SK-N-SH treated with all-trans-retinoic acid at 6 μM for 48 hours (cell line): ENCODE measurements around the gene CYP11A1.

Experiments used
- ATAC-seq: fragments of 200-7000 bp; cut with Tn5 transposase; 3 replicates; pipeline ENCODE4 v1.9.1; 2020; ENCODE audit warnings: mild to moderate bottlenecking, moderate library complexity
- ARNTL ChIP-seq: fragments of 450-650 bp; formaldehyde crosslinking; IDR thresholded peaks from 2 replicates; pipeline ENCODE4 v1.5.0; 2020; ENCODE audit warnings: low read depth, mild to moderate bottlenecking, moderate library complexity, borderline replicate concordance
- BACH2 ChIP-seq: fragments of 250-450 bp; sonication (Bioruptor Pico); IDR thresholded peaks from 2 replicates; pipeline ENCODE4 v1.9.0; 2021; ENCODE audit warnings: mild to moderate bottlenecking, borderline replicate concordance
- CREB5 ChIP-seq: fragments of 250-450 bp; sonication (Bioruptor Pico); IDR thresholded peaks from 2 replicates; pipeline ENCODE4 v1.5.1; 2020; ENCODE audit warnings: low read depth, mild to moderate bottlenecking, moderate library complexity
- CSDC2 ChIP-seq: fragments of 250-450 bp; sonication (Bioruptor Pico); IDR thresholded peaks from 2 replicates; pipeline ENCODE4 v1.5.0; 2020; ENCODE audit warnings: mild to moderate bottlenecking, moderate library complexity
- ESRRG ChIP-seq: fragments of 250-450 bp; sonication (Bioruptor Pico); IDR thresholded peaks from 2 replicates; pipeline ENCODE4 v1.6.1; 2021; ENCODE audit warnings: mild to moderate bottlenecking
- GLIS3 ChIP-seq: fragments of 250-450 bp; sonication (Bioruptor Pico); IDR thresholded peaks from 2 replicates; pipeline ENCODE4 v1.5.0; 2020; ENCODE audit warnings: mild to moderate bottlenecking, moderate library complexity
- ISL1 ChIP-seq: fragments of 250-450 bp; sonication (Bioruptor Pico); IDR thresholded peaks from 2 replicates; pipeline ENCODE4 v2.1.2; 2022; ENCODE audit warnings: mild to moderate bottlenecking, moderate library complexity
- OSR1 ChIP-seq: fragments of 250-450 bp; sonication (Bioruptor Pico); IDR thresholded peaks from 2 replicates; pipeline ENCODE4 v1.8.0; 2022; ENCODE audit warnings: moderate library complexity, mild to moderate bottlenecking, inconsistent platforms
- PATZ1 ChIP-seq: fragments of 250-450 bp; sonication (Bioruptor Pico); IDR thresholded peaks from 2 replicates; pipeline ENCODE4 v1.8.0; 2020; ENCODE audit warnings: mild to moderate bottlenecking, moderate library complexity, borderline replicate concordance
- POU6F1 ChIP-seq: fragments of 250-450 bp; sonication (Bioruptor Pico); IDR thresholded peaks from 2 replicates; pipeline ENCODE4 v1.8.0; 2021; ENCODE audit warnings: low read depth, mild to moderate bottlenecking, moderate library complexity, borderline replicate concordance
- PPARA ChIP-seq: fragments of 250-450 bp; sonication (Bioruptor Pico); IDR thresholded peaks from 2 replicates; pipeline ENCODE4 v1.5.0; 2020; ENCODE audit warnings: mild to moderate bottlenecking, borderline replicate concordance
- RARB ChIP-seq: fragments of 250-450 bp; sonication (Bioruptor Pico); IDR thresholded peaks from 2 replicates; pipeline ENCODE4 v1.8.0; 2021; ENCODE audit warnings: mild to moderate bottlenecking, moderate library complexity
- SNAI2 ChIP-seq: fragments of 250-450 bp; sonication (Bioruptor Pico); IDR thresholded peaks from 2 replicates; pipeline ENCODE4 v1.5.0; 2020; ENCODE audit warnings: mild to moderate bottlenecking, moderate library complexity
- TCF4 ChIP-seq: fragments of 250-450 bp; sonication (Bioruptor Pico); IDR thresholded peaks from 2 replicates; pipeline ENCODE4 v1.8.0; 2021; ENCODE audit warnings: mild to moderate bottlenecking, moderate library complexity, borderline replicate concordance
- TOX ChIP-seq: fragments of 250-450 bp; sonication (Bioruptor Pico); IDR thresholded peaks from 2 replicates; pipeline ENCODE4 v1.8.0; 2021; ENCODE audit warnings: mild to moderate bottlenecking, moderate library complexity, borderline replicate concordance
- TSHZ2 ChIP-seq: fragments of 250-450 bp; sonication (Bioruptor Pico); IDR thresholded peaks from 2 replicates; pipeline ENCODE4 v1.5.0; 2020; ENCODE audit warnings: mild to moderate bottlenecking, moderate library complexity
- ZC3H10 ChIP-seq: fragments of 250-450 bp; sonication (Bioruptor Pico); IDR thresholded peaks from 2 replicates; pipeline ENCODE4 v1.5.1; 2021; ENCODE audit warnings: mild to moderate bottlenecking, moderate library complexity
- ZFP3 ChIP-seq: fragments of 250-450 bp; sonication (Bioruptor Pico); IDR thresholded peaks from 2 replicates; pipeline ENCODE4 v1.5.0; 2020; ENCODE audit warnings: mild to moderate bottlenecking, moderate library complexity
- ZFP30 ChIP-seq: fragments of 450-650 bp; formaldehyde crosslinking; IDR thresholded peaks from 2 replicates; pipeline ENCODE4 v1.5.0; 2022; ENCODE audit warnings: mild to moderate bottlenecking, moderate library complexity
- ZNF565 ChIP-seq: fragments of 450-650 bp; formaldehyde crosslinking; conservative IDR thresholded peaks from 2 replicates; pipeline ENCODE4 v1.5.0; 2020; ENCODE audit warnings: low read depth, mild to moderate bottlenecking, moderate library complexity
- ZNF8 ChIP-seq: fragments of 450-650 bp; formaldehyde crosslinking; IDR thresholded peaks from 2 replicates; pipeline ENCODE4 v1.5.0; 2020; ENCODE audit warnings: mild to moderate bottlenecking, moderate library complexity

CYP11A1 gene

GRCh38 chr15:74306781-74307217 is 60.6 kb downstream of the CYP11A1 start:
- no peak for TF ChIP-seq ISL1 (CRISPR knock-in tag)
- no peak for TF ChIP-seq TSHZ2 (CRISPR knock-in tag)
- TF ChIP-seq TCF4 (CRISPR knock-in tag): no peak
- no peak for TF ChIP-seq RARB (CRISPR knock-in tag)
- TF ChIP-seq ZNF8 (CRISPR knock-in tag): no peak
- ATAC-seq: no peak

GRCh38 chr15:74305687-74306086 is 61.8 kb downstream of the CYP11A1 start:
- no peak for TF ChIP-seq RARB (CRISPR knock-in tag)
- no peak for TF ChIP-seq ZFP30 (CRISPR knock-in tag)
- TF ChIP-seq PPARA (CRISPR knock-in tag): no peak
- no peak for TF ChIP-seq ZFP3 (CRISPR knock-in tag)
- no peak for TF ChIP-seq ZNF565 (CRISPR knock-in tag)
- TF ChIP-seq SNAI2 (CRISPR knock-in tag): no peak
- no peak for ATAC-seq

GRCh38 chr15:74304431-74304830 is 63.0 kb downstream of the CYP11A1 start:
- no peak for TF ChIP-seq POU6F1 (CRISPR knock-in tag)
- TF ChIP-seq RARB (CRISPR knock-in tag): no peak
- no peak for TF ChIP-seq TSHZ2 (CRISPR knock-in tag)
- no peak for TF ChIP-seq CSDC2 (CRISPR knock-in tag)
- TF ChIP-seq ZNF565 (CRISPR knock-in tag): no peak
- no peak for TF ChIP-seq ARNTL (CRISPR knock-in tag)
- TF ChIP-seq TCF4 (CRISPR knock-in tag): no peak; the same call in 1 of the 2 replicates
- no peak for TF ChIP-seq ZNF8 (CRISPR knock-in tag)
- TF ChIP-seq ESRRG (CRISPR knock-in tag): no peak
- TF ChIP-seq TOX (CRISPR knock-in tag): no peak
- TF ChIP-seq PPARA (CRISPR knock-in tag): no peak
- no peak for TF ChIP-seq ZC3H10
- TF ChIP-seq OSR1 (CRISPR knock-in tag): no peak
- no peak for TF ChIP-seq CREB5 (CRISPR knock-in tag)
- no peak for TF ChIP-seq ZFP30 (CRISPR knock-in tag)
- TF ChIP-seq GLIS3 (CRISPR knock-in tag): no peak
- TF ChIP-seq BACH2 (CRISPR knock-in tag): no peak
- TF ChIP-seq ISL1 (CRISPR knock-in tag): no peak
- no peak for TF ChIP-seq PATZ1 (CRISPR knock-in tag)
- TF ChIP-seq, all 23 proteins: peak for 0
- ATAC-seq: no peak
